Rectal smooth muscle tissue (tissue), 1 donor: ENCODE results near the gene MARK3.
"Not testable (repeated sequence)": the region's sequence is repeated elsewhere in the genome, so short reads cannot be mapped to it uniquely, and the experiment has no call there.

Experiments
- H3K27ac ChIP-seq: one replicate; pipeline ENCODE4 v1.7.0; 2013; ENCODE audit warnings: low read depth, low read length, inconsistent platforms
- H3K27me3 ChIP-seq: one replicate; pipeline ENCODE4 v1.7.0; 2013; ENCODE audit warnings: low read length; ENCODE audit not compliant: control insufficient read depth, insufficient read depth
- H3K36me3 ChIP-seq: one replicate; pipeline ENCODE4 v1.7.0; 2013; ENCODE audit warnings: low read length; ENCODE audit not compliant: control insufficient read depth, insufficient read depth
- H3K4me1 ChIP-seq: one replicate; pipeline ENCODE4 v1.7.0; 2013; ENCODE audit warnings: low read length; ENCODE audit not compliant: control insufficient read depth, insufficient read depth
- H3K4me3 ChIP-seq: one replicate; pipeline ENCODE4 v1.7.0; 2013; ENCODE audit warnings: low read length
- H3K9ac ChIP-seq: one replicate; pipeline ENCODE4 v1.7.0; 2013; ENCODE audit warnings: low read length

MARK3 gene

GRCh38 chr14:103509864-103510723 is 124.9 kb downstream of the MARK3 start:
- Histone ChIP-seq H3K4me1 (peaks cover 18% of the 10 kb centered on the region), H3K27ac (no peak overlapping the region)

GRCh38 chr14:103510724-103511693 is 125.8 kb downstream of the MARK3 start:
- Histone ChIP-seq H3K4me3 (no peak overlapping the region), H3K36me3 (peaks cover 6% of the 10 kb centered on the region), H3K4me1 (peaks cover 18% of the 10 kb centered on the region), H3K27me3 (no peaks in the 10 kb centered on the region), H3K9ac (no peak overlapping the region), H3K27ac (no peak overlapping the region)

More at GRCh38 chr14:103509864-103510723, 124.9 kb downstream of the MARK3 start:
- Histone ChIP-seq H3K4me3 (no peak overlapping the region), H3K27me3 (no peaks in the 10 kb centered on the region), H3K36me3 (peaks cover 11% of the 10 kb centered on the region), H3K9ac (no peak overlapping the region)

GRCh38 chr14:103512180-103512579 is 127.0 kb downstream of the MARK3 start:
- peaks cover 18% of the 10 kb centered on the region for H3K4me1 ChIP-seq
- not testable (repeated sequence) for H3K9ac ChIP-seq, H3K27me3 ChIP-seq, H3K36me3 ChIP-seq, H3K4me3 ChIP-seq
- peak overlapping the region; percentile 90 for H3K27ac ChIP-seq

GRCh38 chr14:103512701-103513611 is 127.7 kb downstream of the MARK3 start:
- peaks cover 6% of the 10 kb centered on the region for H3K36me3 ChIP-seq
- H3K27me3 ChIP-seq: no peaks in the 10 kb centered on the region
- no peak overlapping the region for H3K9ac ChIP-seq
- no peak overlapping the region for H3K4me3 ChIP-seq
- H3K27ac ChIP-seq: peak overlapping the region; percentile 90
- peaks cover 20% of the 10 kb centered on the region for H3K4me1 ChIP-seq

- no peaks in the 10 kb centered on the region for H3K27me3 ChIP-seq
- no peak overlapping the region for H3K27ac ChIP-seq
- H3K4me1 ChIP-seq: peaks cover 36% of the 10 kb centered on the region
- H3K9ac ChIP-seq: no peak overlapping the region
- no peak overlapping the region for H3K4me3 ChIP-seq
- peaks cover 3% of the 10 kb centered on the region for H3K36me3 ChIP-seq
These were observed 129.6 kb downstream of the MARK3 start for GRCh38 chr14:103514596-103515421.

GRCh38 chr14:103516426-103517173 is 131.4 kb downstream of the MARK3 start:
- H3K27me3 ChIP-seq: no peaks in the 10 kb centered on the region
- peaks cover 4% of the 10 kb centered on the region for H3K36me3 ChIP-seq
- H3K9ac ChIP-seq: no peak overlapping the region
- no peak overlapping the region for H3K4me3 ChIP-seq
- no peak overlapping the region for H3K27ac ChIP-seq
- H3K4me1 ChIP-seq: peaks cover 42% of the 10 kb centered on the region

- H3K4me1 ChIP-seq: peaks cover 42% of the 10 kb centered on the region
- H3K9ac ChIP-seq: no peak overlapping the region
- no peaks in the 10 kb centered on the region for H3K27me3 ChIP-seq
- H3K36me3 ChIP-seq: peaks cover 4% of the 10 kb centered on the region
- H3K4me3 ChIP-seq: no peak overlapping the region
- H3K27ac ChIP-seq: peak overlapping the region; percentile 90
These were observed 132.0 kb downstream of the MARK3 start for GRCh38 chr14:103517174-103517566.

- Histone ChIP-seq H3K9ac (no peak overlapping the region), H3K27me3 (no peaks in the 10 kb centered on the region), H3K4me3 (no peak overlapping the region), H3K36me3 (peaks cover 4% of the 10 kb centered on the region), H3K27ac (peak overlapping the region; percentile 90), H3K4me1 (peaks cover 36% of the 10 kb centered on the region)
These were observed 132.7 kb downstream of the MARK3 start for GRCh38 chr14:103517721-103518421.

- Histone ChIP-seq H3K36me3 (peaks cover 4% of the 10 kb centered on the region), H3K27me3 (no peaks in the 10 kb centered on the region), H3K9ac (no peak overlapping the region), H3K4me3 (no peak overlapping the region), H3K4me1 (peaks cover 29% of the 10 kb centered on the region), H3K27ac (peak overlapping the region; percentile 90)
These were observed 133.3 kb downstream of the MARK3 start for GRCh38 chr14:103518422-103519042.
